NCI-H460 (cell line): ENCODE results near the gene EFEMP1. TPM values are rescaled to one million over a fixed set of nuclear protein-coding genes. Genes with fewer than 3 reads are reported as not detected.

Source experiments
- DNase-seq: peaks from one replicate; pipeline ENCODE4 v3.0.0-alpha.2; 2016; ENCODE audit warnings: low read depth; ENCODE audit errors: extremely low read depth
- total RNA-seq: library from RNA; depleted of rRNA; stranded (reverse); fragments of >200 nt; shearing (Covaris generic); gene quantifications from 2 replicates; pipeline ENCODE4 v1.2.3, GENCODE V29; 2014

The EFEMP1 gene
- total RNA-seq, 1 experiment from 2014 or later: 872 TPM

- DNase-seq: no peak
Measured at GRCh38 chr2:55871637-55872036, 51.9 kb downstream of the EFEMP1 start.

GRCh38 chr2:55869637-55870325, 53.8 kb downstream of the EFEMP1 start:
- DNase-seq: no peak

GRCh38 chr2:55865096-55865835, 58.3 kb downstream of the EFEMP1 start:
- no peak for DNase-seq

GRCh38 chr2:55864351-55865084, 59.1 kb downstream of the EFEMP1 start:
- DNase-seq: no peak

DNA sequence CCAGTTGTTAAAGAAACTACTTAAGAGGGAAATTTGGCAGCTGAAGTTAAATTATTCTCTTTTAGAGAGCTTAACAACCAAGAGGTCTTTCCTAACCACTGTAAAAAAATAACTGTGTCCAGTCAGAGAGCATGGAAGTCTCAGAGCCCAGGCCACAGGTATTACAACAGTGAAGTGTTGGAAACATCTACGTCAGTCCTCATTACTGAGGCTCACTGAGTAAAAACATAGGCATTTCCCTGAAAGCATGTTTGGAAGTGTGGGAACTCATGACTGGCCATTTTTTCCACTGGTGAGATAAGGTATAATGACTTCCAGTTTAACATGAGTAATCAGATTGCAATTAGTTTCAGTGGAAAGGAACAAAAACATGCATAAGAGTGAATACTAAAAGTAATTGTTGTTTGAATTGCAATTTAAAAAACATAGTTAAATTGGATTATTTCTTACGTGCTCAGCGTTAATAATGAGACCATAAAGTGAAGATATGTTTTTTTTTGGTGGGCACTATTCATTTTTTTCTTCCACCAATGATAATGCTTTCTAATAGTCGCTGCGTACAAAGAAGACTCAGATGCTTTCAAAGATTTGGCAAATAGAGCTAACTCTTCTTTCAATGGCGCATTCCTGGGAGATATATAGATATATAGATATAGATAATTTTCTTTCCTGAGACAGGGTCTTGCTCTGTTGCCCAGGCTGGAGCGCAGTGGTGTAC, 60.8 kb downstream of the EFEMP1 start:
- DNase-seq: peak; percentile 100

GRCh38 chr2:55862246-55862645, 61.3 kb downstream of the EFEMP1 start:
- peak; percentile 98 for DNase-seq

- peak; percentile 53 for DNase-seq
Measured at GRCh38 chr2:55861733-55862132, 61.8 kb downstream of the EFEMP1 start.

- DNase-seq: no peak
Measured at GRCh38 chr2:55860832-55861231, 62.8 kb downstream of the EFEMP1 start.

DNA sequence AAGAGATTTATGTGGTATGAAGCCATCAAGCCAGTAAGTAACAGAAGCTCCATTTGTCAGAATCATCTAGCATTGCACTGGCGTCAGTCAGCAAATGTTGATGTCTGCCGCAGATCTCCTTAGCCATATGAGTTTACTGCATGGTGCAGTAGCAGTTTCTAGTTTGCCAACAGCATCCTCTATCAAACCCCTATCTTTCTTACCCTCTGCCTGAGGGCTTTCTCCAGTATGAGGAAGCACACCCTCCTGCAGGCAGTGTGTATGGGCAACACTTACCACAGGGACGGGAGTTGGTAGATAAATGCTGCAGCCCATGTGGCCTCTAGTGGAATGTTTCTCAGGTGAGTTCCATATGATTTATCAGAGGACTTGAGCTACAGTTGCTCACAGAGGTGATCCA, 63.7 kb downstream of the EFEMP1 start:
- no peak for DNase-seq

- no peak for DNase-seq
Measured at GRCh38 chr2:55857766-55858165, 65.8 kb downstream of the EFEMP1 start.

DNA sequence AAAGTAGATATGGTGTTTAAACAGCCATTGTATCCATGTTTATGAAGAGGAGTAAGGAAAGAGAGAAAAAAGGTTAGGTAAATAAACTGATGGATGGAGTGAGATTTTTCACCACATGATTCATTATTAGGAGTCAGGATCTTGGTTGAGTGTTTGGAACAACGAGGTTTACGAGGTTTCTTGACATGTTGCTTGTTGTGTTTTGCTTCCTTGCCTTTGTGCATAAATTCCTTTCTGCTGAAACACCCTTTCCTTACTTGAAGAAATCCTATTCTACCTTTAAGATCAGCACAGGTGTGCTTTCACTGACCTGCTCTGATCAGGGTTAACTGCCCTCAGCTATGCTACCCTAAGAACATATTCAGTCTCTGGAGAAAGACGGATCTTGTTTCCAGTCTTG, 66.6 kb downstream of the EFEMP1 start:
- peak; percentile 34 for DNase-seq

DNA sequence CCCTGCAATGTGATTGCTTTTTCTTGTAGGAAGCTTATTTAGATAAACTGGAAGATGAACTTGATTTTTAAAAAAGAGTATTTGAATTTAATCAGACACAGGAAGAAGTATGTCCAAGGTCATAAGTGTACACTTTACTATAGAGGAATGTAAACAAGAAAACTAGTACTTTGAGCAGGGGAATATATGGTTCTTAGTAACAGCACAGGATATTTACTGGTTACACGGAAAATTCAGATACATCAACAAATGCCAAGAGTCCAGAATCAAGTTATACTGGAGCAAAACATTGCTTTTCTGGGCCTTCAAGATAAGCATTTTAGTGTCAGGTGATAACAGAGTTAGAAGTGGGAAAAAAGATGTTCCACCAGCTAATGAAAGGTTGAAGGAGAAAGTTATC, 75.5 kb downstream of the EFEMP1 start:
- DNase-seq: no peak

DNA sequence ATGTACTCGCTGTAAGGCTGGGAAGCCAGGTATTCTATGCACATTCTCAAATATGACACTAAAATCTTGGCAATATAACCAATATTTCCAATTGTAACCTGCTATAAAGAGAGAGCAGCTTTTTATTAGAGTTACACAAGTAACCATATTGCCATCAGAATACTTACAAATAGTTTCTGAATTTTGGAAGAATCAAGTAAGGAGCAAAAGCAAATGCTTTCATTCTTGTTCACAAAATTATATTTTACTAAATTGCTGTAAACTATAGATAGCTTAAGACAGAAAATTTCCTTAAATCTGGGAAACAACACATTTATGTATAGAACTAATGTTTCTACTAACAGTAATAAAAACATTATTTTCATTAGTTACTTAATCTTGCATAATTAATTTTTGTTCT, 77.2 kb downstream of the EFEMP1 start:
- DNase-seq: no peak

- DNase-seq: no peak
Measured at GRCh38 chr2:55844986-55845385, 78.6 kb downstream of the EFEMP1 start.

GRCh38 chr2:55843994-55844345, 79.6 kb downstream of the EFEMP1 start:
- DNase-seq: no peak

DNA sequence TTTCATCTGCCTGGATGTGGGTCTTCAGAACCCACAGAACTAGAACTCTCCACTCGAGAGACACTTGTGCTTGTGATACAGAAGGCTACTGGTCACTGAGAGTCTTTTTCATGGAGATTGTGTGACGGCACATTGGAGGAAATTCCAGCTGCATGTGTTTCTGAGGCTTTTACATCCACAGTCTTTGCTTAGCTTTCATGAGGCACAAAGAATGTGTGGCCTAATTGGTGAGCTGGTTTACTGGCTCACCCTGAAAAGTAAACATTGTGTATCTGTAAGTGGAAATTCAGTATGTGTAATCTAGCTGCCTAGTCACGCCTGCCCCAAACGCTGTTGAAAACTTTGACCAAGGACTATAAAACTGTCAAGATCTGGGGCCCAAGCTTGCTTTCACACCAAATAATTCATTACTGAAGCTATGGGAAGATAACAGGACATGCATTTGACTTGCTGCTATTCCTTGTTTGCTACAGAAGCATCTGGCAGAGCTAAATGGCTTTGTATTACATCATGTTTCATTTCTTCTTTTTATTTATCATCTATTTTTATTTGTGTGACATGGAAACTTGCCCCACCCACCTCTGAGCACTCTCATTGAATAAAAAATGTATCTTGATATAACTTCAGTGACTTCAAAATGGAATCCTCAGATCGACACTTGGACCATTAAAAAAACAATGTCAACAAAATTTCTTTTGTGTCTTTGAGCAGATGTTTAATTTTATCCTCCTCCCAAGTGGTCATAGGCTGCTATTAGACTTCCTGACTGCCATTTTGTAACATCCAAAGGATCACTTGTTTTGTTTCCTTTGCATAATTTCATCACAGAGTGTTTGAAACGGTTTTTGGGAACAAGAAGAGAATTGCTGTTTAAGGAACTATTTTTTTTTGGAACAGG, 80.2 kb downstream of the EFEMP1 start:
- peak; percentile 91 for DNase-seq

DNA sequence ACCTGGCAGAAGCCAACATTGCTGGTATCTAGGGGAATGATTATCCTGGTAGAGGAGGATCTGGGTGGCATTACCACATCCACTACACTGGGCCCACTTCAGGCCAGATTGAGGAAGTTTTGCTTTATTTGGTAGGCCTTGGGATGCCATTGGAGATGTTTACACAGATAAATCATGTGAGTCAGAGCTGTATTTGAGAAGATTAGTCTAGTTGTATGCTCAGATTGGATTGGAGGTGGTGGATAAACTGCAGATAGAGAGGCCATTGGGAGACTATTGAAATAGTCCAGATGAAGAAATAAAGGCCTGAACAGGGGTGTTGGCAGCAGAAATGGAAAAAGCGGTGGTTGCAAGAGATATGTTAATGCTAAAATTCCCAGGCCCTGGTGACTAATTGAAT, 81.5 kb downstream of the EFEMP1 start:
- no peak for DNase-seq

DNA sequence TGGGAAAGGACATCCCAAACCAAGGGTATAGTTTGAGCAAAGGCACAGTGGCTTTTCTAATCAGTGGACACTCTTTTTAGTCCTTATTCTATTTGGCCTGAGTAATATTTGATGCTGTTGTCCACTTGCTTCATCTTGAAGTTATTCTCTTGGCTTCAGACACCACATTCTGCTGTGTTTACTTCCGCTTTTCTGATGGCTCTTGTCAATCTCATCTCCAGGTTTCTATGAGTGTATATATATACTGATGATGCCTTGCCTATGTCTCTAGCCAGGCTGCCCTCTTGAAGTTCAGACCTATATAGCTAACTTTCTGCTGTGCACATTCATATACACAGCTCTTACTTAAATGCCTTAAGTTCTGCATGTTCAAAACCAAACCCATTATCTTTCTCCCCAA, 83.1 kb downstream of the EFEMP1 start:
- DNase-seq: no peak

GRCh38 chr2:55839182-55839819, 84.3 kb downstream of the EFEMP1 start:
- DNase-seq: peak; percentile 80

DNA sequence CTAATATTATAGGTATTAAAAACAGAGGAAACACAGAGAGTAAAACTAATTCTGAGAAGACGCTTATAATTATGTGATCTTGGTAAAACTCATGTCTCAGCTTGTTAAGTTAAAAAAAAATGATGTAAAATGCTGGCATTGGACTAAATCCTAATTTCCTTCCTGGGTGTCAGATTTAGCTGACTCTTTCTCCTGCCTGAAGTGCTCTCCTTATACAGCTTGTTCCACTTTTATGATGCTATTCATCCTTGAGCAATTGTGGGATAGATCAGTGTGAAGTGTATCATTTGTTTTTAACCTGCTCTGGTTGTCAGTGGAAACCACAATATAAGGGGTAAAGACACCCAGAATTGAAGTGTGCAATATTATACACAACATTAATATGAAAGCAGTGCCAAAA, 84.9 kb downstream of the EFEMP1 start:
- DNase-seq: no peak
